Daoy (cell line): Measurements from ENCODE around the gene VPREB3. TPM values are rescaled to one million over a fixed set of nuclear protein-coding genes. Genes with fewer than 3 reads are reported as not detected.

ENCODE experiments used
- DNase-seq: peaks from one replicate; pipeline ENCODE4 v3.0.0-alpha.2; 2015; ENCODE audit warnings: low read depth
- total RNA-seq: library from RNA; depleted of rRNA; stranded (reverse); fragments of >200 nt; shearing (Covaris generic); gene quantifications from 2 replicates; pipeline ENCODE4 v1.2.3, GENCODE V29; 2014

The VPREB3 gene
- total RNA-seq, 1 experiment from 2014 or later: not detected

DNA sequence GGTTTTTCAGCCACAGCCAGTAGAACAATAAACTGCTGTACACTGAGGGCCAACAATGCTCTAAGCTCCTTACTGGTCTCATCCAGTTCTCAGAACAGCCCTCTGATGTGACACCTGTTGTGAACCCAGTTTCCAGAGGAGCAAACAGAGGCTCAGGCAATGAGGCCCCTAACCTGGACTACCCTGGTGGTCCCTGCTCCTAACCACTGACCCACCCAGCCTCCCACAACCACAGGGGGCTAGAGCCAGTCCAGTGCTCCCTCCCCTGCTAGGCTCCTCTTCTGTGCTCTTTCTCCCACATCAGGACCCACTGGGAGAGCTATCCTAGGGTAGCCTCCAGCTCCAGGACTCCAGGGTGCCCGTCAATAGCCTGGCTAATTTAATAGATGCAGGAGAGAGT lies 28.5 kb upstream of the VPREB3 start:
- DNase-seq: no peak

DNA sequence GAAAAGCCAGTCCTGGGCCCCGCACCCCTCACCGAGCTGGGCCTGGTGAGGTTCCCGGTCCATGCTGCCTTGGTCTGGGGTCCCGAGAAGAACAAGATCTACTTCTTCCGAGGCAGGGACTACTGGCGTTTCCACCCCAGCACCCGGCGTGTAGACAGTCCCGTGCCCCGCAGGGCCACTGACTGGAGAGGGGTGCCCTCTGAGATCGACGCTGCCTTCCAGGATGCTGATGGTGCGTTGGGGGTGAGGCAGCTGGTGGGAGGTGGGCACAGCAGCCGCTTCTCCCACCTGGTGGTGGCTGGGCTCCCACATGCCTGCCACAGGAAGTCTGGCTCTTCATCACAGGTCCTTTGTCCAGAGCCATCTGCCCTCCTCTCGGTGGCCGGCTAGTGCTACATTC lies 28.0 kb upstream of the VPREB3 start:
- DNase-seq: no peak

DNA sequence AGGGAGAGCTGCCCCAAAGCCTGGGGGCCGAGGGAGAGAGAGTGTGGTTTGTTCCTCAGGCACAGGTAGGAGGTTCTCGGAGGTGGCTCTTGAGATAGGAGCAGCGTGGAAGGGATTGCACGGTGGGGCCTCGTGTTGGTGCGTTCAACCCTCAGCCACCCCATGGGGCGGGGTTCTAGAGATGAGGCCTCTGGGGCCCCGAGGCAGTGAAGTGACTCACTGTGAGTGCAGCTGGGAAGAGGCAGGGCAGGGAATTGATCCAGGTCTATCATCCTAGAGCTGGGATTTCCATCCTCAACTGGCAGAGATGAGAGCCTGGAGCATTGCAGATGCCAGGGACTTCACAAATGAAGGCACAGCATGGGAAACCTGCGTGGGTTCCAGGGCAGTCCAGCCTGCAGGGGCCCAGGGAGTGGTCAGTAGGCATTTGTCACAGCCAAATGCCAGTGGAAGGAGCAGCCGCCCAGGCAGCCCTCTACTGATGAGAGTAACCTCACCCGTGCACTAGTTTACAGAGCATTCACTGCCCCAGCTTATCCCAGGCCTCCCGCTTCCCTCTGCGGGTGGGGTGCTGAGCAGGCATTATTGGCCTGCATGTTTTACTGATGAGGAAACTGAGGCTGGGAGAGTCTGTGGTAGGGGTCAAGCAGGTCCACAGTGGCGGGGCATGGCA lies 27.4 kb upstream of the VPREB3 start:
- DNase-seq: peak; percentile 82

DNA sequence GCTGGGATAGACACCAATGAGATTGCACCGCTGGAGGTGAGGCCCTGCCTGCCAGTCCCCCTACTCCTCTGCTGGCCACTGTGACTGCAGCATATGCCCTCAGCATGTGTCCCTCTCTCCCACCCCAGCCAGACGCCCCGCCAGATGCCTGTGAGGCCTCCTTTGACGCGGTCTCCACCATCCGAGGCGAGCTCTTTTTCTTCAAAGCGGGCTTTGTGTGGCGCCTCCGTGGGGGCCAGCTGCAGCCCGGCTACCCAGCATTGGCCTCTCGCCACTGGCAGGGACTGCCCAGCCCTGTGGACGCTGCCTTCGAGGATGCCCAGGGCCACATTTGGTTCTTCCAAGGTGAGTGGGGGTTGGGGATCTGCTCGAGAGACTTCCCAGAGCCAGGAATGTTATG lies 26.8 kb upstream of the VPREB3 start:
- no peak for DNase-seq

DNA sequence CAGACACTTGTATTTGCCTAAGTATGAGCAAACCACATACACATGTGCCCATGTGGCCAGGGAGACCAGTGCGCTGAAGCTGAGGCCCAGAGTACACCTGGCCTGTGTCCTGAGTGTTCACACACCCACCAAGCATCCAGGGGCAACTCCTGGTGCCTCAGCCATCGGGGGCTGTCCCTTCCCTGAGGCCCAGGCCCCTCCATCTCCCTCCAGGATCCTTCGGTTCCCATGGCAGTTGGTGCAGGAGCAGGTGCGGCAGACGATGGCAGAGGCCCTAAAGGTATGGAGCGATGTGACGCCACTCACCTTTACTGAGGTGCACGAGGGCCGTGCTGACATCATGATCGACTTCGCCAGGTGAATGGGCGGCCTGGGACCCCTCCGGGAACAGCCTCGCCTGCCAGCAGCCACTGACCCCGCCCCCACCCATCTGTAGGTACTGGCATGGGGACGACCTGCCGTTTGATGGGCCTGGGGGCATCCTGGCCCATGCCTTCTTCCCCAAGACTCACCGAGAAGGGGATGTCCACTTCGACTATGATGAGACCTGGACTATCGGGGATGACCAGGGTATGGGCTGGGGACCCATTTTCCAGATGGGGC lies 26.0 kb upstream of the VPREB3 start:
- no peak for DNase-seq

DNA sequence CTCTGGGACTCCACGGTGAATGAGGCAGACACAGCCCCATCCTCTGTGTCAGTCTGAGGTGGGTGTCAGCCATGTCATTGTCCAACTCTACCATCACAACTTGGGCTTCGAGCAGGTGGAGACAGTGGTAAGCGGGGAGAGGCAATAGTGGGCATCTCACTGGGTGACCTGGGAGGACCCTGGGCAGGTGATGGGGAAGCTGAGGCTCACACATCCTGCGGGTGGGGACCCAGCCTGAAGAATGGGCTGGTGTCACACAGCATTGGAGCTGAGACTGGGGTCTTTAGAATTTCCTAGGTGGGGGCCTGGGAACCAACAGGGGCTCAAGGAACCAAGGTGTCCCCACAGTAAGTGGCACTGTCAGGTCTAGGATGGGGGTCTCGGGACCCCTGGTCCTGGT lies 25.5 kb upstream of the VPREB3 start:
- no peak for DNase-seq

DNA sequence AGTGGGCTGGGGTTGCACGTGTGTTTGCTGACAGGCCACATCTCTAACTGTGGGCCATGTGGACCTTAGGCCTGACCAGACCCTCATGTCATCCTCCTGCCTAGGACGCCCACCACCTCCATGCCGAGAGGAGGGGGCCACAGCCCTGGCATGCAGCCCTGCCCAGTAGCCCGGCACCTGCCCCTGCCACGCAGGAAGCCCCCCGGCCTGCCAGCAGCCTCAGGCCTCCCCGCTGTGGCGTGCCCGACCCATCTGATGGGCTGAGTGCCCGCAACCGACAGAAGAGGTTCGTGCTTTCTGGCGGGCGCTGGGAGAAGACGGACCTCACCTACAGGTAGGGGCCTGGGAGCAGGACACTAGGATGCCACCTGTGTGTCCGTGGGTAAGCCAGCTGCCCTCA lies 24.9 kb upstream of the VPREB3 start:
- no peak for DNase-seq

DNA sequence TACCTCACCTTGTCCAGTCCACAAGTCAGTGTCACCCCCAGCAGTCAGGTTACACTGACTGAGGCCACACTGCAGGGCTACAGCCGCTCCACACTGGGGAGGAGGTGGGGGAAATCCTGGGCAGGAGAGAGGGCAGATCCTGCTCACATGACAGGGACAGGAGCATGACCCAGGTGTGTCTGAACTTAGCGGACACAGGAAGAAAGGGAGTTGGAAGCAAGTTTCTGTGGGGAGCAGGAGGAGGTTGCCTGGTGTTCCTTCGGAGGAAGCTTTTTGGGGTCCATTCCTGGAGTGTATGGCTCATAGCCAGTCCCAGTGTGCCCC lies 24.3 kb upstream of the VPREB3 start:
- no peak for DNase-seq

DNA sequence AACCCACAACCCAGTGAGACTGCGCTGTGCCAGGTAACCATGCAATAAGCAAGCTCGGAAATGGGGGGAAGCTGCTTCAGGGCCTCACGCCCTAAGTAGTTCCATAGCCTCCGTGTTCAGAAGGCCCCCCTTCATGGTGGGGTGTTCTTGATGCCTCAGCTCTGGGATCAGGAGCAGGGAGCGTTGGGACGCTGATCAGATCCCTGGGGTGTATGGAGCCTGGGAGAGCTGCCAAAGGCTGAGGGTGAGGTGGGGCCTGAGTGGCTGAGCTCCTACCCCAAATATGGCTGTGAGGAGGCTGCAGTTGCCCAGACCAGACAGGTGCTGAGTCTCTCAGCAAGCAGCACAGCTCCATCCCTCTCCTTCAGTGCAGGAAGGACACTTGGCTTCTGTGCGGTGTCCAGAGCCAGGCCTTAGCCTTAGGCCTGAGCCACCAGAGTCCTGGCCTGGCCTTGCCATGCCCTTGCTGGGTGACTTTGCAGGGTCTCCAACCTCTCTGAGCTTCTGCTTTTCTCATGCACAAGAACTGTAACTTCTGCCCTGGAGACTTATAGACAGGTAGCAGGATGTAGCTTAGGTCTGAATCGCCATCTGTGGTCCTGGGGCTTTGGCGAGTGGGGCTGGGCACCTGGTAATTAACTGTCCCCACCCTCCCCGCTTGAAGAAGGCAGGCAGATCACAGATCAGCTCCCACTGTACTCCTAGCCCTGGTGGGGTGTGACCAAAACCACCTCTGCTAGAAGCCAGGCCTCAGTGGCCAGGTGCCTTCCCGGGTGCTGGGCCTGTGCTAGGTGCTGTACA lies 23.8 kb upstream of the VPREB3 start:
- no peak for DNase-seq

DNA sequence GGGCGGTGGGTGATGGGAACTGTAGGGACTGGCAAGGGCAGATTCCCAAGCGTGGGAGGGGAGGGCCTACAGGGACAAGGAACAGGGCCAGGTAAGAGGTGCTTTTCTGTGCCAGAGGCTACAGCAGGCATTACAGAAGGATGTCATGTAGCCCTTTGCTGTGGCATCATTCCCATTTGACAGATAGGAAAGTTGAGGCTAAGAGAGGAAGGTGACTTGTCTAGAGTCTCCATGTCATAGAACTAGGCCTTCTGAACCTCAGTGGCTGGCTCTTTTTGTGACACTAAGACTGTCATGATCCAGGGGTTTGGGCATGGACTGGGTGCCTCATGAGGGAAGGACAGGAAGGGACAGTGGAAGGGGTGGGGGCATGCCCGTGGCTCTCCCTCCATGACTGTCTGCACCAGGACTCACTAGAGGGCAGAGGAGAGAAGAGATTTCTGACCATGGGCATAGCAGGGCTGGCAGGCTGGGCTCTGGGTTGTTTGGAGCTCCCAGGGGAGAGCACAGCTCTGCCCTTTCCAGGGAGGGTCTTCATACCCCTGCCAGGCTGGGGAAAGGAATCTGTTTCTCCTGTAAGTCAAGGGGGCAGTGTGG lies 21.7 kb upstream of the VPREB3 start:
- DNase-seq: no peak

DNA sequence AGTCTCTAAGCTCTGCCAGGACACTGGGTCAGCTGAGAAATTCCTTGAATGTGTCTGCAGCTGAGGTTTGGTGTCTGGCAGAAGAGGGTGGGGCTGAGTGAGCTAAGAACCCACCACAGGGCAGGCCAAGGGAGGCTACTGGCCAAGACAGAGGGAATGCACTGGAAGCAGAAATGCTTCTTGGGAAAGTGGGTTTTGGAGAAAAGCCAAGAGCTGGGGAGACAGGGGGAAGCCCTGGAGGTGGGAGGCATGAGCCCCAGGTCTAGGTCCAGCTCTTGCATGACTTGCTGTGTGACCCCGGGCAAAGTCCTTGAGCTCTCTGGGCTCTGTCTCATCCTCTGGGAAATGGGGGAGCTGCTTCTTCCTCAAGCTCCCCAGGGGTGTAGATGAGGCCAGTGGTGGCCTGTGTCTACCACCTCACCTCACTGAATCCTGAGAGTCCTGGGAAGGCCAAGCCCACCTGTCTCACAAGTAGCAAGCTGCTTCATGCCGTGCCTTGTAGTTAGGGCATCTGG lies 20.8 kb upstream of the VPREB3 start:
- DNase-seq: no peak

DNA sequence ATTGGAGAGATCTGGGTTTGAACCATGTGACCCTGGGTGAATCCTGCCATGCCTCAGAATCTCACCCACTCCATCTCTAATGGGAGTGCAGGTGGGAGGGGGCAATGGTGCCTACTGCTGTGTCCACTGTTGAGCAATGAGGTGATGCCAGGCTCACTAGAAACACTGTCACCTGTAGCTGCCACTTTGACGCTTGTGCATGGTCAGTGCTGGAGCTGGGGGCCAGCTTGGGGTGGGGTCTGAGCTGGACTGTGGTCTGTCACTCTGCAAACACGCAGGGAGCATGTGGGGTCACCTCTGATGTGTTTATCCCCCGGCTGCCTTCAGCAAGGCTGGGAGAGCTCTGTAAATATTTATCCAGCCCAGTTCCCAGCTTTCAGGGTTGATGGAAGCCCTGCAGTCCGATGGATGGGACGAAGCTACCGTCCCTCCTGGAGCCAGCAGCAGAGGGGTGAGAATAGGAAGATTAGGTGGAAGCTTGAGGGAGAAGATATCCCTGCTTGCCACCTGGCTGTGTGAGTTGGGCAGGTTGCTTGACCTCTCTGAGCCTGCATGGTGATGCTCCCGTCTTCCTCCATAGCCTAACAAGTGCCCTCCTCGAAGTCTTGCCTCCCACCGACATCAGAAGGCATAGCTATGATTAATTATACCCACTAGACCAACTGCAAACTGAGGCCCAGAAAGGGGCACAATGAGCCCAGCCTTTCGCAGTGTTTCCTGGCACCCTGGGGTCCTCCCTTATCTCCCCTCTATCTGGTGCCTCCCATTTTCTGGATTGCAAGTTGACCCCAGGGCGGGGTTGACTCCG lies 20.1 kb upstream of the VPREB3 start:
- no peak for DNase-seq

DNA sequence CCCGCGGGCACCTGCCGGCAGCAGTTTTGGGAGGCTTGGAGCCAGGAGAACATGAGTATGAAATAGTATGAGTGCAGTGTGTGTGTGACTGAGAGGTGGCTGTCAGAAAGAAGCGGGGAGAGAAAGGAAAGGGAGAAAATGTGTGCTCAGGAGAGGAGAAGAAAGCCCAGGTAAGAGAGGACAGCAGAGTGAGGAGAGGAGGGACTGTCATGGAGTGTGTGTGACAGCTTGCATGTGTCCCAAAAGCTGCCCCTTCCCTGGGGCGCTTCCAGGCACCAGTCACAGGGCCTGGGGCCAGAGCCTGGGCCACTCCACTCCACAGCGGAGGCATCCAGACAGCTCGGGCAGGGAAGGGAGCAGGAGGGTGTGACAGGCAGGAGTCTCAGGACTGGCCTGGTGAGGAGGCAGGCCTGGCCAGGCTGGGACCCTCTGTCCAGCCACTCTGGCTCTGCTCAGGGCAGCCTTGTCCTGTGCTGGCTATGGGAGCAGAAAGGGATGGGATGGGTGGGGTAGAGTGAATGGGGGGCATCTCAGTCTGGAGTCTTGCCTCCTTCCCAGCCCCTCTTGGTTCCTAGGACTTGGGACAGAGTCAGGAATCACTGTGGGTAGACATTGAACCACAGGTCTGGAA lies 19.4 kb upstream of the VPREB3 start:
- no peak for DNase-seq

DNA sequence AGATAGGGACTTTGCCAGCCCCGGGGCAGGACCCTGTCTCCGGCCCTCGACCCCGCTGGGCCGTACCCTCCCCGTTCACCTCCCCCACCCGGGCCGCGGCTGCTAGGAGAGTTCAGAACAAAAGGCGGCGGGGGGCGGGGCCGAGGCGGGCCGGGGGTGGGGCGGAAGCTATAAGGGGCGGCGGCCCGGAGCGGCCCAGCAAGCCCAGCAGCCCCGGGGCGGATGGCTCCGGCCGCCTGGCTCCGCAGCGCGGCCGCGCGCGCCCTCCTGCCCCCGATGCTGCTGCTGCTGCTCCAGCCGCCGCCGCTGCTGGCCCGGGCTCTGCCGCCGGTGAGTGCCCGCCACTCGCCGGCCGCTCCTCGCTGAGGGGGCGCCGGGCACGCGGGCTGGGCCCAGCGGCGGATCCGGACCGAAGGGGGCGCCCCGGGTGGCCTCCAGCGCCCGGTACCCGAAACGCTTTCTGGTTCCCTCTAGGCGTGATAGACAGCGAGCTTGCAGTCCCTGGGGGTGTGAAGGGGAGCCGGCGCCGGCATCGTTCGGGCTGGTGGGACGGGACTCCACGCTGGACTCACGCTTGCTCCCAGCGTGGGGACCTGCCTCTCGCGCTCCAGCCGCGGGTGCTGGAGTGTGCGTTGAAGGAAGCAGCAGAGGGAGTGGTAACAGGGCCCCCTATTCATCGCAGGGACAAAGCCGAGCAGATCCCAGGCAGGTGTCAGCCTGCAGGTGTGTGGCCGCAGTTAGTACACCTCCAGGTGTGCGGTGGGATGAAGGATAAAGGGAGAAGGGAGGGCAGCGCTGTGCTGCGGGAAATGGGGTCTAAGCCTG lies 18.6 kb upstream of the VPREB3 start, which contains the start of gene MMP11:
Gene MMP11 (plus strand): TSS at position 201 of the 825 bp plus-strand sequence. CDS start 22 bp downstream, at position 223.
- peak; percentile 48 for DNase-seq

DNA sequence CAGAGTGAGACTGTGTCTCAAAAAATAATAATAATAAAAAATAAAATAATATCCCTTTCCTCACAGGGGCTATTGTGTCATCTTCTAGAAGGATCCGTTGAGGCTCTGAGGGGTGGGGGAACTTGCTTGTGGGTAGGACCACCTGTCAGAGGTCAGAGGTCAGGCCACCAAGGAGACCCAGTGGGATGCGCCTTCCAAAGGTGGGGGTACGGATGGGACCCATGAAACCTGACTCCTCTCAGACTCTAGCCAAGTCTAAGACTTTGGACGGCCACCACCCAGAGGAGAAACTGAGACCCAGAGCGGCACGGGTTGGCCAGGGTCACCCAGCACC lies 18.1 kb upstream of the VPREB3 start:
- no peak for DNase-seq

DNA sequence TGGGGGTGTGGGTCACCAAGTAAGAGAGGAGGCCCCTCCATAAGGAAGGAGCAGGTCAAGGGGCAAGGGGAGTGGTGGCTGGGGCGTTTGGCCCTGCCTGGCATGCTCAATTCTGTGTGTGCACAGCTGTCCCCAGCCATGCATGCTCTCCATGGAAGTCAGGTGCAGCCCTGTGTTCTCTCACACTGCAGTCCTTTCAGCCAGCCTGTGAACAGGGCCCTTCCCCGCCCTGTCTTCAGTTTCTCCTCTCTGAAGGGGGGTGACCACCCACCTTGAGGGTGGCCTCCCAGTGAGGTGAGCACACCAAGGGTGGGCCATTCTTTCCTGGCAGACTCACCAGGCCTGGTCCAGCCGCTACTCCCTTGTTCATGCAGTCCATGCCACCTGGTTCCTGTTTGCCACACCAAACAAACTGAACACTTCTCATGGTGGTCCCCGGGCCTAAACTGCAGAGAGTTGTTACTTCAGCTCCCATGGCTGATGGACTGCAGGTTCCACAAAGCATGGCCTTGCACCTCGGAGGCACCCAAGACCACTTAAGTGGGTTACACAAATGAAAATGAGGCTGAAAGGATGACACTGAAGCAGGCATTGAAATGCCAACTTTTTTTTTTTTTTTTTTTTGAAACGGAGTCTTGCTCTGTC lies 15.2 kb upstream of the VPREB3 start:
- DNase-seq: no peak

DNA sequence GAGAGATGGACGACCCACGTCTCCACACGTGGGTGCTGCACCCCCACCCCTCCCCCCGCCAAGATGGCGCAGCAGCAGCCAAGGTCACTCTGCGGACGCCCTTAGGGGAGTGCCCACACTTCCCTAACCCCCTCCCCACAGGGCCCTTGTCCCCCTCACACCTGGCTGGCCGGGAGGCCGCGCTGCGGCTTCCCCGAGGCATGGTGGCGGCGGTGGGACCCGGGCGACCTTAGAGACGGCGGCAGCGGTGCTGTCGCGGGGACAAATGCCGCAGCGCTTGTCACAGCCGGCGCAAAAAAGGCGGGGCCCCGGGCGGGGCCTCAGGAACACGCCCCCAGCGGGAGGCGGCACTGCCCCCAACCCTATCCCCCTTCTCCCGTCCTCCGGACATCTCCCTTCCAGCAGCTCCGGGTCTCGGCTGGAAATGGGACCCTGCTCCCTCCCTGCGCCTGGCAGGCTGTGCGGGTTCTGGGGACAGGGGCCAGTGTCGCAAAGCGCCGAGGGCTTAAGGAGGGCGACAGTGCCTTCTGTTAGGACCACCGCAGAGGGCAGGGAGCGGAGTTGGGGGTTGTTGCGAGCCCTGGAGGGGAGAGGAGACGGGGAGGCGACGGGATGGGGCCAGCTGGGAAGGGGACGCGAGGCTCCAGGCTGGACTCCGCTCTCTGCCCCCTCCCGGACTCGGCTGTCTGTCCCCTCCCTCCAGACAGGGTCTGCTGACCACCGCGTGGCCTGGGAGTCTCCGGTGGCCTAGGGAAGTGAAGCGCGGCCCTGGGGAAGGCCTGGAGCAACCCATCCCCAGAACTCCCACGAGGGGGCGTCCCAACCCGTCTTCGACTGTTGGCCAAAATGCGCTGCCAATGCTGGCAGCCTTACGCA lies 13.7 kb upstream of the VPREB3 start, which contains the start of gene CHCHD10:
Gene CHCHD10 (minus strand): TSS at position 300 of the 876 bp plus-strand sequence. CDS start 98 bp downstream, at position 202.
- DNase-seq: peak; percentile 79

DNA sequence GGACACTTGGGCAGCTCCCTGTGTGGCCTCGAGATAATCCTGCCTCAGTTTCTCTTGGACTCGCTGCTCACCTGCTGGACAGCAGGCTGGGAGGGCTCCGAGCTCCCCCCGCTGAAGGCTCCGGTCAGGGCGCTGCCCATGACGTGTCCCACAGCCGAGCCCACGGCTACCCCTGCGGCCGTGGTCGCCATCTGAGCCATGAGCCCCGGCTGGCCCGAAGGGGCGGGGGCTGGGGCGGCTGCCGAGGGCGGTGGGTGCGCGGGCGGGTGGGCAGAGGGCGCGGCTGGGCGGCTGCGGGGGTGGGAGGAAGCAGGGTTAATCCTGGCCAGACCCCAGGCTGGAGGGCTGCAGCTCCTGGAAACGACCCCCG lies 13.1 kb upstream of the VPREB3 start:
- DNase-seq: no peak
